Trophoblast cell (in vitro differentiated cells and primary cell): ENCODE measurements around the gene CUX1.
"Not testable (repeated sequence)": the region's sequence is repeated elsewhere in the genome, so short reads cannot be mapped to it uniquely, and the experiment has no call there.

Source experiments
- DNase-seq, 2 donors: peaks; one replicate each; pipeline ENCODE4 v3.0.0-alpha.2; 2016
- H2AFZ ChIP-seq: 2 replicates; pipeline ENCODE4 v1.6.1; 2013; ENCODE audit warnings: low read length, moderate library complexity, mild to moderate bottlenecking; ENCODE audit not compliant: insufficient read depth, poor library complexity
- H2AK5ac ChIP-seq: 2 replicates; pipeline ENCODE4 v1.6.1; 2013; ENCODE audit warnings: mild to moderate bottlenecking, low read length
- H2BK120ac ChIP-seq: 2 replicates; pipeline ENCODE4 v1.6.1; 2013; ENCODE audit warnings: low read length, mild to moderate bottlenecking, moderate library complexity; ENCODE audit not compliant: insufficient read depth, poor library complexity
- H2BK12ac ChIP-seq: 2 replicates; pipeline ENCODE4 v1.6.1; 2013; ENCODE audit warnings: mild to moderate bottlenecking, low read length, moderate library complexity
- H2BK5ac ChIP-seq: 2 replicates; pipeline ENCODE4 v1.6.1; 2013; ENCODE audit warnings: low read length, low read depth, moderate library complexity, mild to moderate bottlenecking; ENCODE audit not compliant: poor library complexity
- H3K14ac ChIP-seq: 2 replicates; pipeline ENCODE4 v1.6.1; 2013; ENCODE audit warnings: mild to moderate bottlenecking, low read length
- H3K18ac ChIP-seq: 2 replicates; pipeline ENCODE4 v1.6.1; 2013; ENCODE audit warnings: mild to moderate bottlenecking, low read length
- H3K23ac ChIP-seq: 2 replicates; pipeline ENCODE4 v1.6.1; 2013; ENCODE audit warnings: low read length
- H3K27ac ChIP-seq: 2 replicates; pipeline ENCODE4 v1.5.1; 2013; ENCODE audit warnings: low read depth, mild to moderate bottlenecking, inconsistent platforms, low read length, moderate library complexity
- H3K27me3 ChIP-seq: 2 replicates; pipeline ENCODE4 v1.6.1; 2013; ENCODE audit warnings: inconsistent platforms, mild to moderate bottlenecking, low read length, moderate library complexity; ENCODE audit not compliant: insufficient read depth
- H3K36me3 ChIP-seq, 2 experiments: 1 replicate in 1 of 2; 2 replicates in 1 of 2; pipeline ENCODE4 v1.6.1; 2013; ENCODE audit warnings: low read length in 2 of 2, mild to moderate bottlenecking in 2 of 2, moderate library complexity in 1 of 2; ENCODE audit not compliant: insufficient read depth in 2 of 2, control insufficient read depth in 1 of 2
- H3K4ac ChIP-seq: 2 replicates; pipeline ENCODE4 v1.6.1; 2013; ENCODE audit warnings: low read depth, mild to moderate bottlenecking, low read length, moderate library complexity
- H3K4me1 ChIP-seq, 2 experiments: 1 replicate in 1 of 2; 2 replicates in 1 of 2; pipeline ENCODE4 v1.6.1; 2013; ENCODE audit warnings: low read length in 2 of 2, mild to moderate bottlenecking in 2 of 2, moderate library complexity in 1 of 2; ENCODE audit not compliant: insufficient read depth in 2 of 2, control insufficient read depth in 1 of 2
- H3K4me2 ChIP-seq: 2 replicates; pipeline ENCODE4 v1.6.1; 2013; ENCODE audit warnings: inconsistent platforms, mild to moderate bottlenecking, low read length, moderate library complexity
- H3K4me3 ChIP-seq: 2 replicates; pipeline ENCODE4 v1.5.1; 2013; ENCODE audit warnings: mild to moderate bottlenecking, low read depth, low read length, inconsistent platforms
- H3K79me1 ChIP-seq: one replicate; pipeline ENCODE4 v1.6.1; 2013; ENCODE audit warnings: low read length
- H3K79me2 ChIP-seq: 2 replicates; pipeline ENCODE4 v1.6.1; 2013; ENCODE audit warnings: low read length, mild to moderate bottlenecking; ENCODE audit not compliant: control insufficient read depth, insufficient read depth, poor library complexity
- H3K9ac ChIP-seq: 2 replicates; pipeline ENCODE4 v1.6.1; 2013; ENCODE audit warnings: mild to moderate bottlenecking, low read length
- H3K9me3 ChIP-seq: 2 replicates; pipeline ENCODE4 v1.6.1; 2013; ENCODE audit warnings: low read depth, mild to moderate bottlenecking, control low read depth, inconsistent platforms, low read length; ENCODE audit not compliant: insufficient read depth
- H4K12ac ChIP-seq: 2 replicates; pipeline ENCODE4 v1.6.1; 2013; ENCODE audit warnings: low read depth, mild to moderate bottlenecking, low read length, moderate library complexity
- H4K8ac ChIP-seq: 2 replicates; pipeline ENCODE4 v1.6.1; 2013; ENCODE audit warnings: low read depth, mild to moderate bottlenecking, low read length, moderate library complexity
- H4K91ac ChIP-seq: one replicate; pipeline ENCODE4 v1.6.1; 2013; ENCODE audit warnings: low read depth, mild to moderate bottlenecking, low read length, moderate library complexity
- WGBS: extraction: QIAGEN DNeasy Blood & Tissue Kit; methylation state at CpG from one replicate; pipeline ENCODE4 v1.1.7; 2013; ENCODE audit warnings: missing lambda C conversion rate; ENCODE audit not compliant: insufficient read length, insufficient coverage; ENCODE audit errors: extremely low coverage; 5-methylcytosine and 5-hydroxymethylcytosine counted together

CUX1 gene

GRCh38 chr7:102047167-102047566 is 229.7 kb downstream of the CUX1 start:
- Histone ChIP-seq H3K4ac (no peak overlapping the region), H3K4me2 (no peak overlapping the region), H3K18ac (no peak overlapping the region), H3K9me3 (peaks cover 3% of the 10 kb centered on the region), H2BK5ac (no peak overlapping the region), H3K23ac (no peak overlapping the region), H4K91ac (no peak overlapping the region), H3K4me1 (peaks cover under 1% of the 10 kb centered on the region in 2 experiments), H2BK12ac (no peak overlapping the region), H4K12ac (no peak overlapping the region), H3K27me3 (no peaks in the 10 kb centered on the region), H4K8ac (no peak overlapping the region), H3K4me3 (no peak overlapping the region), H3K79me1 (no peaks in the 10 kb centered on the region), H3K79me2 (no peaks in the 10 kb centered on the region), H2AK5ac (no peak overlapping the region), H3K9ac (no peak overlapping the region), H3K27ac (no peak overlapping the region), H2AFZ (no peak overlapping the region), H2BK120ac (no peak overlapping the region), H3K36me3 (no peaks in the 10 kb centered on the region), H3K14ac (no peak overlapping the region)
- no peak for DNase-seq
- no CpG with 5 or more reads among the region's 1 CpG for WGBS

- H3K79me1 ChIP-seq: no peaks in the 10 kb centered on the region
- no peak overlapping the region for H3K4ac ChIP-seq
- no peak overlapping the region for H3K4me3 ChIP-seq
- no peak overlapping the region for H2AFZ ChIP-seq
- no peak overlapping the region for H3K18ac ChIP-seq
- no peaks in the 10 kb centered on the region for H3K27me3 ChIP-seq
- no peak for DNase-seq
- no peak overlapping the region for H3K23ac ChIP-seq
- H4K8ac ChIP-seq: peak overlapping the region; percentile 23
- no peak overlapping the region for H2BK120ac ChIP-seq
- no peak overlapping the region for H3K14ac ChIP-seq
- no peaks in the 10 kb centered on the region for H3K4me1 ChIP-seq
- peaks cover 4% of the 10 kb centered on the region for H3K9me3 ChIP-seq
- peak overlapping the region; percentile 36 for H4K12ac ChIP-seq
- H3K79me2 ChIP-seq: no peaks in the 10 kb centered on the region
- no peak overlapping the region for H2BK12ac ChIP-seq
- H3K27ac ChIP-seq: no peak overlapping the region
- H2AK5ac ChIP-seq: no peak overlapping the region
- no peak overlapping the region for H3K9ac ChIP-seq
- H4K91ac ChIP-seq: no peak overlapping the region
- no peak overlapping the region for H2BK5ac ChIP-seq
- WGBS: no CpG with 5 or more reads among the region's 8 CpGs
- H3K36me3 ChIP-seq: no peaks in the 10 kb centered on the region
- H3K4me2 ChIP-seq: no peak overlapping the region
Observed at GRCh38 chr7:102049765-102050164, 232.3 kb downstream of the CUX1 start.

GRCh38 chr7:102050864-102051460 is 233.5 kb downstream of the CUX1 start:
- Histone ChIP-seq H3K27me3 (no peaks in the 10 kb centered on the region), H2AFZ (no peak overlapping the region), H2BK5ac (no peak overlapping the region), H2BK12ac (no peak overlapping the region), H2AK5ac (no peak overlapping the region), H3K18ac (no peak overlapping the region), H4K8ac (no peak overlapping the region), H2BK120ac (no peak overlapping the region), H3K79me1 (no peaks in the 10 kb centered on the region), H3K4me3 (no peak overlapping the region), H3K14ac (no peak overlapping the region), H3K79me2 (no peaks in the 10 kb centered on the region), H3K36me3 (no peaks in the 10 kb centered on the region), H3K27ac (no peak overlapping the region), H4K91ac (no peak overlapping the region), H4K12ac (no peak overlapping the region), H3K23ac (no peak overlapping the region), H3K4me1 (no peaks in the 10 kb centered on the region), H3K4me2 (no peak overlapping the region), H3K9ac (no peak overlapping the region), H3K9me3 (peaks cover 2% of the 10 kb centered on the region), H3K4ac (no peak overlapping the region)
- WGBS: no CpG with 5 or more reads among the region's 13 CpGs
- no peak for DNase-seq

- H3K18ac ChIP-seq, H2AFZ ChIP-seq, H3K4me2 ChIP-seq, H3K4me3 ChIP-seq, H3K27me3 ChIP-seq, H3K27ac ChIP-seq, H2BK120ac ChIP-seq, H3K79me1 ChIP-seq, H3K14ac ChIP-seq, DNase-seq, H4K91ac ChIP-seq, H3K23ac ChIP-seq, H2BK12ac ChIP-seq, H3K4ac ChIP-seq, H2BK5ac ChIP-seq, H3K4me1 ChIP-seq, H3K79me2 ChIP-seq, H4K8ac ChIP-seq, H4K12ac ChIP-seq, H3K9ac ChIP-seq, H3K36me3 ChIP-seq, H3K9me3 ChIP-seq, H2AK5ac ChIP-seq: not testable (repeated sequence)
- no CpG with 5 or more reads among the region's 10 CpGs for WGBS
Observed at GRCh38 chr7:102051736-102052135, 234.3 kb downstream of the CUX1 start.
